HepG2 (cell line): Measurements from ENCODE around the gene STH. TPM values are rescaled to one million over a fixed set of nuclear protein-coding genes. Genes with fewer than 3 reads are reported as not detected.

Source experiments
- ATAC-seq: fragments of 200-7000 bp; cut with Tn5 transposase; 3 replicates; pipeline ENCODE4 v1.9.1; 2020; ENCODE audit warnings: mild to moderate bottlenecking, moderate library complexity
- BruUV-seq: library from RNA; stranded (reverse); fragments of 400-500 nt; replicated peaks from 2 replicates; lab custom pipeline; 2021; lab: Mats Ljungman, UMichigan
- CTCF ChIA-PET: fragments of 300-600 bp; formaldehyde crosslinking; extraction: SDS; loops from one replicate; lab custom pipeline; 2021; ENCODE audit warnings: low total read pairs, inconsistent platforms, low intra/inter-chr PET ratio; lab: Yijun Ruan, JAX
- POLR2A ChIA-PET: fragments of 350-600 bp; sonication (Branson Sonifier 250); formaldehyde crosslinking; loops from one replicate; lab custom pipeline; 2020; ENCODE audit warnings: antibody characterized with exemption, inconsistent platforms; lab: Yijun Ruan, JAX
- DNase-seq: peaks from one replicate; pipeline ENCODE4 v3.0.0-alpha.2; 2015; ENCODE audit warnings: low spot score
- FAIRE-seq: peaks from 3 replicates; lab custom pipeline; 2011; peaks lifted over from hg19 to GRCh38; lab: Jason Lieb, UNC
- H2AFZ ChIP-seq: one replicate; pipeline ENCODE4 v1.6.1; 2011; ENCODE audit warnings: low read length, inconsistent platforms
- H3K27ac ChIP-seq: fragments of 300-600 bp; 3 replicates; pipeline ENCODE4 v1.8.0; 2011; ENCODE audit warnings: mixed run types, mild to moderate bottlenecking, mixed read lengths, low read length, inconsistent platforms; ENCODE audit not compliant: insufficient read depth; ENCODE audit errors: extremely low read length
- H3K27me3 ChIP-seq, 2 experiments: fragments of 200-600 bp in 1 of 2; 2 replicates in 1 of 2; 3 replicates in 1 of 2; pipeline versions ENCODE4 v1.6.0 to v1.8.0; 2011; ENCODE audit warnings: low read length in 2 of 2, mild to moderate bottlenecking in 2 of 2, moderate library complexity in 2 of 2, inconsistent platforms in 1 of 2; ENCODE audit not compliant: insufficient read depth in 2 of 2, control insufficient read depth in 1 of 2
- H3K36me3 ChIP-seq, 2 experiments: fragments of 200-600 bp in 1 of 2; replicated peaks in 1 of 2; 2 replicates in 1 of 2; 3 replicates in 1 of 2; pipeline versions ENCODE4 v1.5.1 to v1.8.0; 2011; ENCODE audit warnings: low read length in 2 of 2, inconsistent platforms in 1 of 2; ENCODE audit not compliant: insufficient read depth in 2 of 2, control insufficient read depth in 1 of 2
- H3K4me1 ChIP-seq: 2 replicates; pipeline ENCODE4 v1.5.1; 2012; ENCODE audit warnings: low read length, inconsistent platforms; ENCODE audit not compliant: insufficient read depth
- H3K4me2 ChIP-seq: 2 replicates; pipeline ENCODE4 v1.6.0; 2011; ENCODE audit warnings: low read depth, low read length, inconsistent platforms
- H3K4me3 ChIP-seq, 3 experiments: fragments of 200-600 bp in 1 of 3; sonication (generic), shearing (Covaris generic) in 1 of 3; replicated peaks in 1 of 3; 2 replicates each; pipeline ENCODE4 v1.5.1; 2011 to 2016; ENCODE audit warnings: low read length in 3 of 3, inconsistent platforms in 2 of 3, low read depth in 2 of 3, mild to moderate bottlenecking in 2 of 3, control low read depth in 1 of 3, mixed read lengths in 1 of 3; ENCODE audit not compliant: insufficient read depth in 1 of 3
- H3K79me2 ChIP-seq: one replicate; pipeline ENCODE4 v1.6.1; 2011; ENCODE audit warnings: low read length, inconsistent platforms; ENCODE audit not compliant: insufficient read depth
- H3K9ac ChIP-seq: 2 replicates; pipeline ENCODE4 v1.6.0; 2011; ENCODE audit warnings: mild to moderate bottlenecking, low read depth, low read length, inconsistent platforms; ENCODE audit not compliant: insufficient read depth
- H3K9me3 ChIP-seq: 2 replicates; pipeline ENCODE4 v1.5.1; 2012; ENCODE audit warnings: mild to moderate bottlenecking, low read length
- H4K20me1 ChIP-seq: 2 replicates; pipeline ENCODE4 v1.6.0; 2011; ENCODE audit warnings: inconsistent platforms, mild to moderate bottlenecking, low read length, moderate library complexity; ENCODE audit not compliant: insufficient read depth
- AGO2 ChIP-seq: fragments of 200-400 bp; formaldehyde crosslinking; optimal IDR thresholded peaks from 2 replicates; pipeline ENCODE3; 2017; ENCODE audit warnings: mild to moderate bottlenecking, low read depth, low read length, moderate library complexity
- AKAP8 ChIP-seq: sonication (generic); formaldehyde crosslinking; IDR thresholded peaks from 2 replicates; pipeline ENCODE4 v1.5.1; 2020; ENCODE audit warnings: mild to moderate bottlenecking, missing genetic modification reagents
- CBX2 ChIP-seq, 2 experiments: fragments of 200-600 bp in 1 of 2; sonication (generic); formaldehyde crosslinking in 1 of 2; IDR thresholded peaks; 2 replicates each; pipeline versions ENCODE4 v1.7.0 to v1.8.1; 2018 to 2022; ENCODE audit warnings: low read depth in 2 of 2, low read length in 1 of 2, mild to moderate bottlenecking in 1 of 2, missing genetic modification reagents in 1 of 2
- HMGA1 ChIP-seq: sonication (generic); formaldehyde crosslinking; conservative IDR thresholded peaks from 2 replicates; pipeline ENCODE4 v1.4.0; 2020; ENCODE audit warnings: missing genetic modification reagents
- HOXA9 ChIP-seq: sonication (generic); formaldehyde crosslinking; IDR thresholded peaks from 2 replicates; pipeline ENCODE4 v1.8.1; 2022; ENCODE audit warnings: missing genetic modification reagents, mild to moderate bottlenecking, moderate library complexity, borderline replicate concordance
- IRF2 ChIP-seq: IDR thresholded peaks from 2 replicates; pipeline ENCODE4 v1.6.1; 2018; ENCODE audit warnings: missing genetic modification reagents, missing compliant biosample characterization
- MAFF ChIP-seq: IDR thresholded peaks from 2 replicates; pipeline ENCODE4 v1.6.1; 2011; ENCODE audit warnings: low read depth, low read length, improper control_type of control experiment
- MAFK ChIP-seq, 2 experiments: IDR thresholded peaks in 1 of 2; conservative IDR thresholded peaks in 1 of 2; 2 replicates each; pipeline ENCODE4 v1.6.1; 2011; ENCODE audit warnings: improper control_type of control experiment in 2 of 2, low read length in 2 of 2
- PAWR ChIP-seq: sonication (generic); formaldehyde crosslinking; IDR thresholded peaks from 2 replicates; pipeline ENCODE4 v1.4.0; 2020; ENCODE audit warnings: missing genetic modification reagents, mild to moderate bottlenecking, borderline replicate concordance
- RBM22 ChIP-seq: fragments of 200-400 bp; formaldehyde crosslinking; optimal IDR thresholded peaks from 2 replicates; pipeline ENCODE3; 2017; ENCODE audit warnings: mild to moderate bottlenecking, low read length, moderate library complexity
- RBM39 ChIP-seq: fragments of 200-400 bp; formaldehyde crosslinking; IDR thresholded peaks from one replicate; pipeline ENCODE4 v1.6.1; 2018; ENCODE audit warnings: antibody characterized with exemption, mild to moderate bottlenecking, low read depth, low read length; ENCODE audit not compliant: poor library complexity, severe bottlenecking
- RXRB ChIP-seq: IDR thresholded peaks from 2 replicates; pipeline ENCODE4 v1.6.1; 2016; ENCODE audit warnings: borderline replicate concordance, missing genetic modification reagents, missing compliant biosample characterization
- SMAD9 ChIP-seq: sonication (generic); formaldehyde crosslinking; IDR thresholded peaks from 2 replicates; pipeline ENCODE4 v1.5.1; 2020; ENCODE audit warnings: mild to moderate bottlenecking, missing genetic modification reagents
- SRF ChIP-seq: IDR thresholded peaks from 2 replicates; pipeline ENCODE4 v1.6.1; 2011; ENCODE audit warnings: mild to moderate bottlenecking, low read depth, low read length, moderate library complexity
- ZNF207 ChIP-seq: fragments of 450-650 bp; IDR thresholded peaks from 2 replicates; pipeline ENCODE4 v1.6.1; 2016; ENCODE audit warnings: antibody characterized with exemption, borderline replicate concordance
- ZNF282 ChIP-seq: fragments of 450-650 bp; IDR thresholded peaks from 2 replicates; pipeline ENCODE4 v1.6.1; 2018; ENCODE audit not compliant: partially characterized antibody
- ZNF331 ChIP-seq: sonication (generic); formaldehyde crosslinking; IDR thresholded peaks from 2 replicates; pipeline ENCODE4 v1.4.0; 2020; ENCODE audit warnings: missing genetic modification reagents
- WGBS: methylation state at CpG from one replicate; pipeline ENCODE4 v1.1.6; 2017; ENCODE audit warnings: low lambda C conversion rate; 5-methylcytosine and 5-hydroxymethylcytosine counted together
- in situ Hi-C: cut with HindIII; loops from 2 replicates; pipeline ENCODE4 v1.10.0; 2017; ENCODE audit warnings: low pct_unique_long_range_greater_than_20kb; ENCODE audit not compliant: extremely low pct_ligation_motif_present
- intact Hi-C: fragments of 100-400 bp; cut with micrococcal nuclease; formaldehyde crosslinking; loops from one replicate; pipeline ENCODE4 v1.10.0; 2022; ENCODE audit not compliant: unreplicated experiment
- polyA plus RNA-seq, 8 experiments: library from polyadenylated mRNA; depleted of rRNA in 3 of 8; stranded (reverse) in 7 of 8; unstranded in 1 of 8; fragments of >200 nt; fragmentation: Illumina TruSeq in 4 of 8; extraction: Trizol in 4 of 8; gene quantifications; 2 replicates each; pipeline versions ENCODE4 v1.2.1 to v1.2.3, GENCODE V29; 2011 to 2016; ENCODE audit warnings: low read depth in 4 of 8, missing spikeins in 1 of 8, mixed read lengths in 1 of 8; ENCODE audit not compliant: insufficient read depth in 1 of 8
- total RNA-seq, 5 experiments: library from RNA; depleted of rRNA; stranded (reverse); fragments of >200 nt; fragmentation: Illumina TruSeq; extraction: Trizol; gene quantifications; 2 replicates each; pipeline ENCODE4 v1.2.3, GENCODE V29; 2016; ENCODE audit warnings: low read depth in 1 of 5
- TF ChIP-seq, protein P1 (sequence below): sonication (generic); formaldehyde crosslinking; IDR thresholded peaks from 2 replicates; pipeline ENCODE4 v1.4.0; 2020; ENCODE audit warnings: missing genetic modification reagents
- TF ChIP-seq, protein P2 (sequence below): sonication (generic); formaldehyde crosslinking; conservative IDR thresholded peaks from 2 replicates; pipeline ENCODE4 v1.5.0; 2020; ENCODE audit warnings: missing genetic modification reagents
- TF ChIP-seq, protein P3 (sequence below): sonication (generic); formaldehyde crosslinking; IDR thresholded peaks from 2 replicates; pipeline ENCODE4 v1.5.0; 2020; ENCODE audit warnings: mild to moderate bottlenecking, missing genetic modification reagents

Gene STH
- total and polyA plus RNA-seq, 2 of the 13 experiments (the other 11 are each of a cell fraction or from before 2014, with no cell fraction given): not detected

DNA sequence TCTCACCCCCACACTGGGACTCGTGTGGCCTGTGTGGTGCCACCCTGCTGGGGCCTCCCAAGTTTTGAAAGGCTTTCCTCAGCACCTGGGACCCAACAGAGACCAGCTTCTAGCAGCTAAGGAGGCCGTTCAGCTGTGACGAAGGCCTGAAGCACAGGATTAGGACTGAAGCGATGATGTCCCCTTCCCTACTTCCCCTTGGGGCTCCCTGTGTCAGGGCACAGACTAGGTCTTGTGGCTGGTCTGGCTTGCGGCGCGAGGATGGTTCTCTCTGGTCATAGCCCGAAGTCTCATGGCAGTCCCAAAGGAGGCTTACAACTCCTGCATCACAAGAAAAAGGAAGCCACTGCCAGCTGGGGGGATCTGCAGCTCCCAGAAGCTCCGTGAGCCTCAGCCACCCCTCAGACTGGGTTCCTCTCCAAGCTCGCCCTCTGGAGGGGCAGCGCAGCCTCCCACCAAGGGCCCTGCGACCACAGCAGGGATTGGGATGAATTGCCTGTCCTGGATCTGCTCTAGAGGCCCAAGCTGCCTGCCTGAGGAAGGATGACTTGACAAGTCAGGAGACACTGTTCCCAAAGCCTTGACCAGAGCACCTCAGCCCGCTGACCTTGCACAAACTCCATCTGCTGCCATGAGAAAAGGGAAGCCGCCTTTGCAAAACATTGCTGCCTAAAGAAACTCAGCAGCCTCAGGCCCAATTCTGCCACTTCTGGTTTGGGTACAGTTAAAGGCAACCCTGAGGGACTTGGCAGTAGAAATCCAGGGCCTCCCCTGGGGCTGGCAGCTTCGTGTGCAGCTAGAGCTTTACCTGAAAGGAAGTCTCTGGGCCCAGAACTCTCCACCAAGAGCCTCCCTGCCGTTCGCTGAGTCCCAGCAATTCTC is 27.4 kb downstream of the STH start:
- Histone ChIP-seq H3K27ac (no peak overlapping the region), H3K27me3 (no peaks in the 10 kb centered on the region), H3K36me3 (peaks cover 21 to 43% of the 10 kb centered on the region in 2 experiments), H3K4me1 (no peaks in the 10 kb centered on the region), H4K20me1 (no peaks in the 10 kb centered on the region), H3K4me2 (no peak overlapping the region), H3K9ac (no peak overlapping the region), H3K79me2 (no peaks in the 10 kb centered on the region), H3K4me3 (no peak overlapping the region), H3K9me3 (no peaks in the 10 kb centered on the region), H2AFZ (no peak overlapping the region)
- WGBS: 89% methylated on average over 16 of the region's 17 CpGs
- no peak for DNase-seq
- in situ Hi-C loops: no loop called here
- ATAC-seq: peak; percentile 20
- intact Hi-C loops: no loop called here
- BruUV-seq: no TSS peak
- ChIA-PET POLR2A (no interaction called here), CTCF (no interaction called here)
- no peak for FAIRE-seq
- TF ChIP-seq RXRB (CRISPR knock-in tag) (no peak), HMGA1 (no peak), MAFK (conservative IDR thresholded peaks at IDR 0.05 in 1 of 2, IDR thresholded peaks at IDR 0.05 in 1 of 2; ENCODE audit: low read length in 2 of 2) (peak; percentile 54 to 60; a peak in 3 of 4 replicates), RBM22 (peak; percentile 72), ZNF207 (no peak), AGO2 (peak; percentile 82), ZNF282 (no peak), MAFF (peak; percentile 46; the same call in 1 of the 2 replicates), ZNF331 (no peak), RBM39 (peak; percentile 34), SMAD9 (CRISPR knock-in tag) (no peak), CBX2 (IDR thresholded peaks at IDR 0.05; ENCODE audit: low read depth, low read length) (no peak), CBX2 (CRISPR knock-in tag; IDR thresholded peaks at IDR 0.05; ENCODE audit: low read depth) (no peak), SRF (no peak), PAWR (CRISPR knock-in tag) (no peak), AKAP8 (0 out of 2 replicates have a peak, but pooled peaks have one; percentile 36), IRF2 (no peak), HOXA9 (CRISPR knock-in tag) (no peak)
- TF ChIP-seq, protein P1, sequence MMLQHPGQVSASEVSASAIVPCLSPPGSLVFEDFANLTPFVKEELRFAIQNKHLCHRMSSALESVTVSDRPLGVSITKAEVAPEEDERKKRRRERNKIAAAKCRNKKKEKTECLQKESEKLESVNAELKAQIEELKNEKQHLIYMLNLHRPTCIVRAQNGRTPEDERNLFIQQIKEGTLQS (CRISPR knock-in tag): no peak
- TF ChIP-seq, protein P2, sequence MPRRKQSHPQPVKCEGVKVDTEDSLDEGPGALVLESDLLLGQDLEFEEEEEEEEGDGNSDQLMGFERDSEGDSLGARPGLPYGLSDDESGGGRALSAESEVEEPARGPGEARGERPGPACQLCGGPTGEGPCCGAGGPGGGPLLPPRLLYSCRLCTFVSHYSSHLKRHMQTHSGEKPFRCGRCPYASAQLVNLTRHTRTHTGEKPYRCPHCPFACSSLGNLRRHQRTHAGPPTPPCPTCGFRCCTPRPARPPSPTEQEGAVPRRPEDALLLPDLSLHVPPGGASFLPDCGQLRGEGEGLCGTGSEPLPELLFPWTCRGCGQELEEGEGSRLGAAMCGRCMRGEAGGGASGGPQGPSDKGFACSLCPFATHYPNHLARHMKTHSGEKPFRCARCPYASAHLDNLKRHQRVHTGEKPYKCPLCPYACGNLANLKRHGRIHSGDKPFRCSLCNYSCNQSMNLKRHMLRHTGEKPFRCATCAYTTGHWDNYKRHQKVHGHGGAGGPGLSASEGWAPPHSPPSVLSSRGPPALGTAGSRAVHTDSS: no peak
- TF ChIP-seq, protein P3, sequence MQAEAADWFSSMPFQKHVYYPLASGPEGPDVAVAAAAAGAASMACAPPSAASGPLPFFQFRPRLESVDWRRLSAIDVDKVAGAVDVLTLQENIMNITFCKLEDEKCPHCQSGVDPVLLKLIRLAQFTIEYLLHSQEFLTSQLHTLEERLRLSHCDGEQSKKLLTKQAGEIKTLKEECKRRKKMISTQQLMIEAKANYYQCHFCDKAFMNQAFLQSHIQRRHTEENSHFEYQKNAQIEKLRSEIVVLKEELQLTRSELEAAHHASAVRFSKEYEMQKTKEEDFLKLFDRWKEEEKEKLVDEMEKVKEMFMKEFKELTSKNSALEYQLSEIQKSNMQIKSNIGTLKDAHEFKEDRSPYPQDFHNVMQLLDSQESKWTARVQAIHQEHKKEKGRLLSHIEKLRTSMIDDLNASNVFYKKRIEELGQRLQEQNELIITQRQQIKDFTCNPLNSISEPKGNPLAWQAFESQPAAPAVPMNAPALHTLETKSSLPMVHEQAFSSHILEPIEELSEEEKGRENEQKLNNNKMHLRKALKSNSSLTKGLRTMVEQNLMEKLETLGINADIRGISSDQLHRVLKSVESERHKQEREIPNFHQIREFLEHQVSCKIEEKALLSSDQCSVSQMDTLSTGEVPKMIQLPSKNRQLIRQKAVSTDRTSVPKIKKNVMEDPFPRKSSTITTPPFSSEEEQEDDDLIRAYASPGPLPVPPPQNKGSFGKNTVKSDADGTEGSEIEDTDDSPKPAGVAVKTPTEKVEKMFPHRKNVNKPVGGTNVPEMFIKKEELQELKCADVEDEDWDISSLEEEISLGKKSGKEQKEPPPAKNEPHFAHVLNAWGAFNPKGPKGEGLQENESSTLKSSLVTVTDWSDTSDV (CRISPR knock-in tag): no peak
